GM18868 (cell line): ENCODE measurements around the gene SHISA8.
A peak's percentile ranks its signal among the peaks of the same experiment; 100 is the strongest.

Experiments used
- ATAC-seq: cut with Tn5 transposase; IDR thresholded peaks from one replicate; pipeline ENCODE4 v1.9.1; 2021; ENCODE audit warnings: mild to moderate bottlenecking, moderate library complexity; ENCODE audit not compliant: unreplicated experiment

Gene SHISA8

GRCh38 chr22:41934284-41935014 lies 19.6 kb upstream of the SHISA8 start:
- ATAC-seq, result no peak

GRCh38 chr22:41933411-41934177 lies 18.7 kb upstream of the SHISA8 start:
- ATAC-seq, result no peak

- no peak for ATAC-seq
These were observed 17.5 kb upstream of the SHISA8 start for GRCh38 chr22:41932353-41932752.

- no peak for ATAC-seq
These were observed 16.9 kb upstream of the SHISA8 start for GRCh38 chr22:41931701-41932269.

- ATAC-seq, result no peak
These were observed 14.5 kb upstream of the SHISA8 start for GRCh38 chr22:41929418-41929810.

DNA sequence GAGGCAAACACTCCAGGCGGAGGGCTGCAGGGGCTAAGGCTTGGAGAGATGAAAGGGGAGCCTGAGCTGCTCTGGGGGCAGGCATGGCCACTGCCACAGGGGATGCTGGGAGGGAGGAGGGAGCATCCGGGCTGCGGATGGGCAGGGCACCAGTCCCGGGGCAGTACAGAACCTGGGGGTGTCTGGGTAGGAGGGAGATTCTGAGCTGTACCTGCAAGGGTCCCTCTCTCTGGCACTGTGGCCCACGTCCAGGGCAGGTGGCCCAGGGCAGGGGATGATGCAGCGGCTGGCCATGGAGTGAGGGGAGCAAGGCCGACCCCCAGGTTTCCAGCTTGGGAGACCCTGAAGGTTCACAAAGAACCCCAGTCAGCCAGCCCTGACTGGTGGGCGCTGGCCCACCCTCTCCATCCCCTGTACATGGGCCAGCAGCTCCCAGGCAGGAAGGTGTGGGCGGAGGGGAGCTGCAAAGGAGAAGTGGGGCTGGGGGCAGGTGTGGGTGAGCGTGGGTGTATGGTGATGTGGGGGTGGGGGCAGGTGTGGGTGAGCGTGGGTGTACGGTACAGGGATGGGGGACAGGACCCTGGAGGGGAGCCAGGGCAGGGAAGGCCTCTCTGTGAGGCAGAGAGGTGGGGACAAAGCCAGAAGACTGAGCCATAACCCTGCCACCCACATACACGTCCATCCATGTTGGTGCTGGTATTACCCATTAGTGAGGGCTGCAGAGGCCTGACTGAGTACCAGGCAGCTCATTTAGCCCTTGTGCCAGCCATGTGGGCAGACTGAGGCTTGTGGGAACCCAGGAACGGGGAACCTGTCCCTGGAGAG lies 13.9 kb upstream of the SHISA8 start:
- ATAC-seq, result no peak

DNA sequence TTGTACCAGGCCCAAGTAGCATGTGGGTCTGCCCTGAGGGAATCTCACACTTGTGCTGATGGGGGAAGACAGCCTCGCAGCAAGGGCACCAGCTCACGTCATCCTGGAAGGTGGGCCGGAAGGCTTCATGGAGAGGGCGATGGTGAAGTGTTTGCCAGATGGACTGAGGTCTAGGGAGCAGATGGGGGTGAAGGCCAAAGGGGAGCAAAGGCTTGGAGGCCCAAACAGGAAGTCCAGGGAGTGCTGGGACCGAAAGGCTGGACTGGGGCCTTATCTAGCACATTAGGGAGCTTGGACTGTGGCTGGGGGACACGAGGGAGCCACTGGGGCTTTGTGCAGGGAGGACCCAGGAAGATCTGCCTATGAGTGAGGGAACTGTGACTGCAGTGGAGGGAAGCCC lies 12.9 kb upstream of the SHISA8 start:
- ATAC-seq, result no peak

DNA sequence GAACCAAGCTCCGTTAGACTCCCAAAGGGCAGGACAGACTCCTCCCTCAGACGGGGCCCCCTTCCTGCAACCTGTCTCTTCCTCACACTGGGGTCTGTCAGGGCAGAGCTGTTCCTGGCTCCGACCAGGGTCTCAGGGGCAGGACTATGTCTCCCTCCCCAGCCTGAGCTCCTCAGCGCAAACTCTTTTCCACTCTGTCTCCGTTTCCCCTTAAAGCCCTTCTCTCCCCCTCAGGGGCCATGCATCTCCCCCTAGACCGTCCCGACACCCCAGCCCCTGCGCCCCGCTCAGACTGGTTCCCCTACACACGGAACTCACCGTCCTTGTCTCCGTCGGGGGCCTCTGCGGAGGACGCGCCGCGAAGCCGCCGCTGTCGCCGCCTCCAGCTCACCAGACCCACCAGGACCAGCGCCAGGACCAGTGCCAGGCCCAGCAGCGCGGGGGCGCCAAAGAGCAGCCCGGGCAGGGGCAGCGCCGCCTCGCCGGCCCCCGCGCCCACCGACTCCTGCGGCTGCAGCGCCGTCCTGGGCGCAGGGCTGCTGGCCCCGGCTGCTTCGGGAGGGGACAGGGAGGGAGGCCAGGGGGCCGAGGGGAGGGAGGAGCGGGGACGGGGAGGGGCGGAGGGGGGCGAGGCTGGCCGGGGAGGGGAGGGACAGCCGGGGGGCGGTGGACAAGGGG lies 11.0 kb upstream of the SHISA8 start:
- peak; percentile 33 for ATAC-seq

DNA sequence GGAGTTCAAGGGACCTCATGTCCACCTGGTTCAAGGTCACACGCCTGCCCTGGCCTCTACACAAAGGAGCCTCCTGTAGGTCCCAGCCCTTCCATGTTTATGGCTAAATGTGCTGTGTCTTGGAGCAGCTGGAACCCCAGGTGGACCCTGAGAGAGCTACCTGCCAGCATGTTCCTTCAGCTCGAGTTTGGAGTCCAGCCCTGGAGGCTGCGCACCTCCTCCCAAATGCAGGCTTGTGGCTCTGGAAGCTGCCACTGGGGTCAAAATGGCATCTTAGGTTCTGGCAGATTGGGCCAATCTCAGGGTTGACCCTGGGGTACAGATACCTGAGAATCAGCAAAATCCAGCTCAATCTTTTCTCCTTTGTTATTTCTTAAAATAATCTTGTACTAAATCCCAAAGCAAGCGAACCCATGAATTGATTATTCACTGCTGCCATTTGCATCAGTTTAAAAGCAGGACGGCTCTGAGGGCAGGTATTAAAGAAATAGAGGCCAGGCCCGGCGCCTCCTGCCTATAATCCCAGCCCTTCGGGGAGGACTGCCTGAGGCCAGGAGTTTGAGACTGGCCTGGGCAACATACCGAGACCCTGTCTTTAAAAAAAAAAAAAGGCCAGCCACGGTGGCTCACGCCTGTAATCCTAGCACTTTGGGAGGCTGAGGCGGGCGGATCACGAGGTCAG lies 8.9 kb upstream of the SHISA8 start:
- no peak for ATAC-seq

- no peak for ATAC-seq
These were observed 8.2 kb upstream of the SHISA8 start for GRCh38 chr22:41922940-41923594.

GRCh38 chr22:41922328-41922727 lies 7.5 kb upstream of the SHISA8 start:
- no peak for ATAC-seq

DNA sequence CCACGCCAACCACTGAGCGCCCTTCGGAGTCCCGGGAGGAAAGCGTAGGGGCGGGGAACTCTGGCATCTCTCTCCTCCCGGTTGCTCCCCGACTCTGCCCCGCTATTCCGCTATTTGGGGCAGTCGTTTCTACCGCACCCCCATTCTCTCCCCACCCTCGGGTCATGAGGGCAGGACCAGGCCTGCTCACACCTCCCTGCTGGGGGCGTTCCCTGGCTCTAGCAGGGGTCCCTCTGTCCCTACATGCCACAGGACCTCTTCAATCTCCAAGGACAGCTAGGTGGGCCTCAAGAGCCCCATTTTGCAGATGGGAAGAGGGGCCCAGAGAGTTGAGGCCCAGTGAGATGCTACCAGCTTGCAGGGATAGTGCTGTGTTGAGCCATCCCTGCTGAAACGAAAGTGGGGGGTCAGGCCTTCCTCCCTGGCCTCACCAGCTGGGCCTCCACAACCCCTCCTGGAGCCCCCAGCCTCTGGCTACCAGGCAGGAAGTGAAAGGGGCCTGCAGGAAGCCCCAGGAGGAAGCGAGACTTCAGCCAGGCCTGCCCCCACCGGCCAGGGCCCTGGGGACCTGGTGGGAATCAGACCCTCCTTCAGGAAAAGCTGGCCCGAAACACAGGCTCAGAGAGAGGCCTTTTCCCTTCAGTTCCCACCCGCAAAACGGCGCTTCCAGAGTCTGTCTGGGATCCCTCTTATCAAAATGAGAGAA lies 5.5 kb upstream of the SHISA8 start:
- ATAC-seq, result no peak

- no peak for ATAC-seq
These were observed 4.7 kb upstream of the SHISA8 start for GRCh38 chr22:41919357-41920224.

DNA sequence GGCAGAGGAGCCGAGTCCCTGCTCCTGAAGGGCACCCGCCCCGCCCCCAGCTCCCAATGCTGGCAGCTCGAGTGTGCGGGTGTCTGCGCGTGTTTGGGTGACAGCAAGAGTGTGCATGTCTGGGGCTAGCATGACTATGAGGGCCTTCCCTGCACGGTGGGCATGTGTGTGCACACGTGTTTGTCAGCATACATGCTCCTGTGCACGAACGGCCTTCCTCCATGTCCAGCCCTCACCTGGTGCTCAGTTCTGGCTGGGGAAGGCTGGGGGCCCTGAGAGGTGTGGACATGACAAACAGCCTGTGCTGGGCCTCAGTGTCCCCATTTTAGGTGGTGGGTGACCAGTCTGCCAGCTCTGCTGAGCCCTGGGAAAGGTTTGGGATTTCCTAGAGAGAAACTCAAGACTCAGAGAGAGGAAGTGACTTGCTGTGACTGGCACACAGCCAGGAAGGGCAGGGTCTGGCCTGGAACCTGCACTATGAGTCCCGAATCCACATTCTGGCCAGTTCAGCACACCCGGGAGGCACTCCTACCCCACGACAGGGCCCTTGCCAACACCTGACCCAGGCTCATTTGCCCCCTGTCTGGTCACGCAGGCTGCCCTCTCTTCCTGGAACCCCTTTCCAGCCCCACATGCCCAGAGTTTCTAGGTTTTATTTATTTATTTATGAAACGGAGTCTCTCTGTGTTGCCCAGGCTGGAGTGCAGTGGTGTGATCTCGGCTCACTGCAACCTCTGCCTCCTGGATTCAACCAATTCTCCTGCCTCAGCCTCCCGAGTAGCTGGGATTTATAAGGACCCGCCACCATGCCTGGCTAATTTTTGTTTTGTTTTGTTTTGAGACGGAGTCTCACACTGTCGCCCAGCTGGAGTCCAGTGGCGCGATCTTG lies 3.3 kb upstream of the SHISA8 start:
- ATAC-seq, result no peak

DNA sequence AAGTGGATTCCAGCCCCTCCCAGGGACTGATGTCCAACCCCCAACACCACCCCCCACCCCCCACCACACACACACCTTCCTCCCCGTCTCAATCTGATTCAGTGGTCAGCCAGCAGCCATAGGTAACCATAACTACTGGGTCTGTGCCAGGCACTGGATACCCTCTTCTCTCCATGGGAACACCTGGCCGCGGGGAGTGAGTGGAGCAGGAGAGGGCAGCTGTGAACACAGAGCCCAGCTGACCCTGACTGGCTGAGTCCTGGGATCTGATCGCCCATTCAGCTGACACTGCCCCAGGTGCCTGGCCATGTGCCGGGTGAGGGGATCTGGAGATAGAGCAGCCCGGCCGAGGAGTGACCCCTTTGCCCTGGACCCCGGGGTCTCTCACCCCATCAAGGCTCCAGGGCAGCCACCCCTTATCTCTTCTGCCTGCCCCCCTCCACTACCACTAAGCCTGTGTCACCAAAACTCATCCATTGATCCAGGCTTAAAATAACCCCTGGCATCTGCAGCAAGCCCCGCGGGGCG lies 2.6 kb upstream of the SHISA8 start:
- no peak for ATAC-seq

DNA sequence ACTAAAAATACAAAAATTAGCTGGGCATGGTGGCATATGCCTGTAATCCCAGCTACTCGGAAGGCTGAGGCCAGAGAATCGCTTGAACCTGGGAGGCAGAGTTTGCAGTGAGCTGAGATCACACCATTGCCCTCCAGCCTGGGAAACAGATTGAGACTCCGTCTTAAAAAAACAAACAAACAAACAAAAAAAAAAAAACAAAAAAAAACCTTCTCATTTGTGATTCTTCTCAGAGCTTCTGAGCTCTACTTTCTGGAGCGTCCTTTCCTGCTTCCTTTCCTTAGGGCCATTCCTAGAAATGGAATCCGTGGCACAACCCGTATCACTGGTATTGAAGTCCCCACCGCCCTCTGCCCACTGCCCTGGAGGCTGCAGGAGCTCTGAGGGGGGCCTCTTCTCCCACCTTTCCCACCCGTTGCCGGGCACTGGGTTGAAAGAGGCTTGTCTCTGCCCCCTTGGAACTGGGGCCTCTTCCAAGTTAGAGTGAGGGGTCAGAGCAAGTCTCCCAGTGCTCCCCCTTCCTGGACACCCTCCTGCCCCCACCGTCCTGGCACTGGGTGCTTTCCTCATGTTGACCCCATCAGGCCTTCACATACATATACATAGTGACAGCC lies 2.0 kb upstream of the SHISA8 start:
- ATAC-seq, result no peak
